ENCODE results near the gene PTPRT. TPM values are rescaled to one million over a fixed set of nuclear protein-coding genes. Genes with fewer than 3 reads are reported as not detected.

The PTPRT gene
- total RNA-seq, 1 donor from 2014 or later, result not detected

DNA sequence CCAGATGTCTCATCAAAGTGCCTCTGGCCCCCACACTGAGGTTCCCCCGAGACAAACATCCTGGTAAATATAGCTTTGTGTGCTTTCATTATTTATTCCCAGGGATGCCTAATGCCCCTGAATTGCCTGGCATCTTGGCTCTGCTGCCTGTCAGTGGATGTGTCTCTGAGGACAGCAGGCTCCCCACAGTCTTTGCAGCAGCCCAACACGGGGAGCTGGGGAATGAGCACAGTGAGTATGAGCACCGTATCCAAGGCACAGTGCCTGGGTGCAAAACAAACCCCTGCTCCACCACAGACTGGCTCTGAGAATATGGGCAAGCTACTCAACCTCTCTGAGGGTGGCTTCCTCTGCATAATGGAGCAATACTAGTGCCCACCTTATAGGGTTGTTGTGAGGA lies 165.9 kb downstream of the PTPRT start:
- DNase-seq (ENCODE audit: extremely low spot score, unreplicated experiment), result peak; percentile 65
- no peaks in the 10 kb centered on the region for H3K4me1 Mint-ChIP-seq (ENCODE audit: unreplicated experiment)
- no peak overlapping the region for H3K27ac Mint-ChIP-seq (ENCODE audit: unreplicated experiment)

GRCh38 chr20:43022568-43022967 lies 167.1 kb downstream of the PTPRT start:
- Mint-ChIP-seq H3K27me3 (ENCODE audit: unreplicated experiment) (no peaks in the 10 kb centered on the region), H3K27ac (ENCODE audit: unreplicated experiment) (no peak overlapping the region), H3K4me3 (ENCODE audit: unreplicated experiment) (no peak overlapping the region), H3K36me3 (ENCODE audit: unreplicated experiment) (no peaks in the 10 kb centered on the region), H3K9me3 (ENCODE audit: unreplicated experiment) (peaks cover 41% of the 10 kb centered on the region), H3K4me1 (ENCODE audit: unreplicated experiment) (no peaks in the 10 kb centered on the region)
- peak; percentile 42 for DNase-seq (ENCODE audit: extremely low spot score, unreplicated experiment)
- no peak for TF ChIP-seq CTCF (IDR thresholded peaks at IDR 0.05)

More for the DNA sequence above, 165.9 kb downstream of the PTPRT start:
- Mint-ChIP-seq H3K27me3 (ENCODE audit: unreplicated experiment) (no peaks in the 10 kb centered on the region), H3K36me3 (ENCODE audit: unreplicated experiment) (no peaks in the 10 kb centered on the region), H3K4me3 (ENCODE audit: unreplicated experiment) (no peak overlapping the region), H3K9me3 (ENCODE audit: unreplicated experiment) (peaks cover 47% of the 10 kb centered on the region)
- no peak for TF ChIP-seq CTCF (IDR thresholded peaks at IDR 0.05)

DNA sequence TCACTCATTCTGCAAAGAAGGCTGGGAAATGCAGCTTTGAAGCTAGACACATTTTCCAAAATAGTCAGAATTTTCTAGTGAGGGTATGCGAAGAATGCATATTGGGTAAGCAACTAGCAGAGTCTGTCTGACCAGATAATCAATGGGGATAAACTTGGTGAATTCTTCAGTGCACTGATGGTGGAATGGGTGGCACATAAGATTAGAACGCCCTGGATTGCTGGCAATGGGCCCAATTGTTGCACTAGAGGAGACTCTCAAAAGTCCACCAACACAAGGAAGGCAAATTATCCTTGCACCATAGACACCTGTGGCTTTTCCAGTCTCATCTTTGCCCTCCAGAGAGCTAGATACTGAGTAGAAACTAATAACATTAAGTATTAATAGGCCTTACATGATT lies 167.6 kb downstream of the PTPRT start:
- Mint-ChIP-seq H3K27ac (ENCODE audit: unreplicated experiment) (no peak overlapping the region), H3K9me3 (ENCODE audit: unreplicated experiment) (peaks cover 38% of the 10 kb centered on the region), H3K4me1 (ENCODE audit: unreplicated experiment) (no peaks in the 10 kb centered on the region), H3K27me3 (ENCODE audit: unreplicated experiment) (no peaks in the 10 kb centered on the region), H3K36me3 (ENCODE audit: unreplicated experiment) (no peaks in the 10 kb centered on the region), H3K4me3 (ENCODE audit: unreplicated experiment) (no peak overlapping the region)
- DNase-seq (ENCODE audit: extremely low spot score, unreplicated experiment), result peak; percentile 34
- TF ChIP-seq CTCF (IDR thresholded peaks at IDR 0.05), result no peak

- TF ChIP-seq CTCF (IDR thresholded peaks at IDR 0.05), result no peak
- Mint-ChIP-seq H3K4me1 (ENCODE audit: unreplicated experiment) (no peaks in the 10 kb centered on the region), H3K27ac (ENCODE audit: unreplicated experiment) (no peak overlapping the region), H3K36me3 (ENCODE audit: unreplicated experiment) (no peaks in the 10 kb centered on the region), H3K27me3 (ENCODE audit: unreplicated experiment) (no peaks in the 10 kb centered on the region), H3K9me3 (ENCODE audit: unreplicated experiment) (peaks cover 19% of the 10 kb centered on the region), H3K4me3 (ENCODE audit: unreplicated experiment) (no peak overlapping the region)
- DNase-seq (ENCODE audit: extremely low spot score, unreplicated experiment), result no peak
These were observed 172.3 kb downstream of the PTPRT start for GRCh38 chr20:43017241-43018030.

DNA sequence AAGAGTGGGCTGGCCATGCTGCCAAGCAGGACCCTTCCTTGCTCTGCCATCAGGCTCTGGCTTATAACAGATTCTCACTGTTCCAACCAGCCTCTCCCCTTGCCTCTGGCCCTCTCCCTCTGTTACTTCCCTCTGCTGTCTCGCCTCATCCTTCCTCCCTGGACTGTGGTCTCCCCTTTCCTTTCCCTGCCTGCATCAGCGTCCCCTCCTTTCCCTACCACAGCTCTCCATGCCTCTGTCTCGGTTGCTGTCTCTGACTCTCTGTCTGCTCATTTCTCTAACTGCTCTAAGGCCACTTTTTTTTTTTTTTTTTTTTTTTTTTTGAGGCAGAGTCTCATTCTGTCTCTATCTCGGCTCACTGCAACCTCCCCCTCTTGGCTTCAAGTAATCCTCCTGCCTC lies 173.4 kb downstream of the PTPRT start:
- H3K9me3 Mint-ChIP-seq (ENCODE audit: unreplicated experiment), result peaks cover 19% of the 10 kb centered on the region
- H3K36me3 Mint-ChIP-seq (ENCODE audit: unreplicated experiment), result no peaks in the 10 kb centered on the region
- H3K27me3 Mint-ChIP-seq (ENCODE audit: unreplicated experiment), result no peaks in the 10 kb centered on the region
- no peak overlapping the region for H3K4me3 Mint-ChIP-seq (ENCODE audit: unreplicated experiment)
- DNase-seq (ENCODE audit: extremely low spot score, unreplicated experiment), result no peak
- H3K27ac Mint-ChIP-seq (ENCODE audit: unreplicated experiment), result no peak overlapping the region
- no peaks in the 10 kb centered on the region for H3K4me1 Mint-ChIP-seq (ENCODE audit: unreplicated experiment)
- TF ChIP-seq CTCF (IDR thresholded peaks at IDR 0.05), result no peak
